ENCODE results near the gene EIF3D.

EIF3D gene

GRCh38 chr22:36564422-36565158 is 35.6 kb upstream of the EIF3D start:
- TF ChIP-seq NFIC (IDR thresholded peaks at IDR 0.05) (no peak), EP300 (IDR thresholded peaks at IDR 0.05; ENCODE audit: borderline replicate concordance) (no peak), TCF12 (IDR thresholded peaks at IDR 0.05; ENCODE audit: low read depth) (no peak), EGR1 (IDR thresholded peaks at IDR 0.05) (no peak), TAF1 (IDR thresholded peaks at IDR 0.05; ENCODE audit: low read depth) (no peak), CREB1 (IDR thresholded peaks at IDR 0.05; ENCODE audit: low read depth) (no peak), RAD21 (IDR thresholded peaks at IDR 0.05; ENCODE audit: low read depth) (no peak), TEAD4 (IDR thresholded peaks at IDR 0.05) (no peak), REST (IDR thresholded peaks at IDR 0.05; ENCODE audit: low read depth) (no peak), MAX (IDR thresholded peaks at IDR 0.05) (no peak), YY1 (IDR thresholded peaks at IDR 0.05; ENCODE audit: low read depth) (no peak), FOXM1 (IDR thresholded peaks at IDR 0.05; ENCODE audit: borderline replicate concordance, low read depth) (no peak), CEBPB (IDR thresholded peaks at IDR 0.05) (no peak), ZBTB7A (IDR thresholded peaks at IDR 0.05; ENCODE audit: low read depth) (no peak)
- TF ChIP-seq, protein P1, sequence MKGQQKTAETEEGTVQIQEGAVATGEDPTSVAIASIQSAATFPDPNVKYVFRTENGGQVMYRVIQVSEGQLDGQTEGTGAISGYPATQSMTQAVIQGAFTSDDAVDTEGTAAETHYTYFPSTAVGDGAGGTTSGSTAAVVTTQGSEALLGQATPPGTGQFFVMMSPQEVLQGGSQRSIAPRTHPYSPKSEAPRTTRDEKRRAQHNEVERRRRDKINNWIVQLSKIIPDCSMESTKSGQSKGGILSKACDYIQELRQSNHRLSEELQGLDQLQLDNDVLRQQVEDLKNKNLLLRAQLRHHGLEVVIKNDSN (IDR thresholded peaks at IDR 0.05) = no peak

GRCh38 chr22:36563898-36564297 is 34.9 kb upstream of the EIF3D start:
- TF ChIP-seq EP300 (IDR thresholded peaks at IDR 0.05; ENCODE audit: borderline replicate concordance) (no peak), TAF1 (IDR thresholded peaks at IDR 0.05; ENCODE audit: low read depth) (no peak), TEAD4 (IDR thresholded peaks at IDR 0.05) (no peak), TCF12 (IDR thresholded peaks at IDR 0.05; ENCODE audit: low read depth) (no peak), YY1 (IDR thresholded peaks at IDR 0.05; ENCODE audit: low read depth) (no peak), FOXM1 (IDR thresholded peaks at IDR 0.05; ENCODE audit: borderline replicate concordance, low read depth) (no peak), NFIC (IDR thresholded peaks at IDR 0.05) (no peak), ZBTB7A (IDR thresholded peaks at IDR 0.05; ENCODE audit: low read depth) (no peak), CEBPB (IDR thresholded peaks at IDR 0.05) (no peak), RAD21 (IDR thresholded peaks at IDR 0.05; ENCODE audit: low read depth) (no peak)

GRCh38 chr22:36563444-36563843 is 34.5 kb upstream of the EIF3D start:
- no peak for TF ChIP-seq ZBTB7A (IDR thresholded peaks at IDR 0.05; ENCODE audit: low read depth)
- no peak for TF ChIP-seq EP300 (IDR thresholded peaks at IDR 0.05; ENCODE audit: borderline replicate concordance)
- no peak for TF ChIP-seq NFIC (IDR thresholded peaks at IDR 0.05)
- TF ChIP-seq TCF12 (IDR thresholded peaks at IDR 0.05; ENCODE audit: low read depth) = no peak
- no peak for TF ChIP-seq CEBPB (IDR thresholded peaks at IDR 0.05)
- TF ChIP-seq CREB1 (IDR thresholded peaks at IDR 0.05; ENCODE audit: low read depth) = no peak
- TF ChIP-seq, protein P1 (IDR thresholded peaks at IDR 0.05) = no peak
- no peak for TF ChIP-seq RAD21 (IDR thresholded peaks at IDR 0.05; ENCODE audit: low read depth)
- TF ChIP-seq MAX (IDR thresholded peaks at IDR 0.05) = no peak
- no peak for TF ChIP-seq FOXM1 (IDR thresholded peaks at IDR 0.05; ENCODE audit: borderline replicate concordance, low read depth)
- TF ChIP-seq TEAD4 (IDR thresholded peaks at IDR 0.05) = no peak
- no peak for TF ChIP-seq REST (IDR thresholded peaks at IDR 0.05; ENCODE audit: low read depth)
- TF ChIP-seq EGR1 (IDR thresholded peaks at IDR 0.05) = no peak
- TF ChIP-seq YY1 (IDR thresholded peaks at IDR 0.05; ENCODE audit: low read depth) = no peak
- TF ChIP-seq TAF1 (IDR thresholded peaks at IDR 0.05; ENCODE audit: low read depth) = no peak

- no peak for TF ChIP-seq FOXM1 (IDR thresholded peaks at IDR 0.05; ENCODE audit: borderline replicate concordance, low read depth)
- TF ChIP-seq MAX (IDR thresholded peaks at IDR 0.05) = no peak
- no peak for TF ChIP-seq EGR1 (IDR thresholded peaks at IDR 0.05)
These were observed 34.0 kb upstream of the EIF3D start for GRCh38 chr22:36563001-36563400.

DNA sequence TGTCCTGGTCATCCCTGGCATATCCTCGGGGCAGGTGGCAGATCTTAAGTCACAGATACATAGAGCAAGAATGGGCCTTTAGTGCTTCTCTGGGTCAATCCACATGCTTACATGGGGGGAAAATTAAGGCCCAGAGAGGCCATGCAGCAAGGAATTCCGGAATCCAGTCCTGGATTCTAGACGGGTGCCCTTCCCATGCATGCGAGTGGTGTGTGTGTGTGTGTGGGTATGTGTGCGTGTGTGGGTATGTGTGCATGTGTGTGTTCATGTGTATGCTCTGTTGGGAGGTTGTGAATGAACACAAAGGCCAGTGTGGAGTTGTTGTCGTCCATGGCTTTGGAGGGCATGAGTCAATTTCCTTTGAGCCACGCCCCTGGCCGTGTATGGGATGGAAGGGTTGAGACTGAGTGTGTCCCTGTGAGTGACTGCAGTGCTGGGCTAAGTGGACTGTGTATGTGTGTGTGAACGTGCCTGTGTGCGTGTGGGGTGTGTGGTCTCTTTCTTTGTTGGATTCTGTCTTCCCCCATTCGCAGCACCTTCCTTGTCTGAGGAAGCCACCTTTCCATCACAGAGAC is 33.4 kb upstream of the EIF3D start:
- TF ChIP-seq FOXM1 (IDR thresholded peaks at IDR 0.05; ENCODE audit: borderline replicate concordance, low read depth) (no peak), NFIC (IDR thresholded peaks at IDR 0.05) (no peak), MAX (IDR thresholded peaks at IDR 0.05) (no peak), RAD21 (IDR thresholded peaks at IDR 0.05; ENCODE audit: low read depth) (no peak), ZBTB7A (IDR thresholded peaks at IDR 0.05; ENCODE audit: low read depth) (no peak), EP300 (IDR thresholded peaks at IDR 0.05; ENCODE audit: borderline replicate concordance) (no peak), TEAD4 (IDR thresholded peaks at IDR 0.05) (no peak), REST (IDR thresholded peaks at IDR 0.05; ENCODE audit: low read depth) (no peak), CEBPB (IDR thresholded peaks at IDR 0.05) (no peak), CREB1 (IDR thresholded peaks at IDR 0.05; ENCODE audit: low read depth) (no peak), EGR1 (IDR thresholded peaks at IDR 0.05) (no peak), TAF1 (IDR thresholded peaks at IDR 0.05; ENCODE audit: low read depth) (no peak)
- TF ChIP-seq, protein P1 (IDR thresholded peaks at IDR 0.05) = no peak
